Stimulated activated CD4-positive, alpha-beta T cell treated with anti-CD3 and anti-CD28 coated beads, Interleukin-1b, Interleukin-23, amount 100 ng/mL, for 48 hours (primary cell): ENCODE measurements around the gene PIGO.
A peak's percentile ranks its signal among the peaks of the same experiment; 100 is the strongest.

Experiments
- DNase-seq: peaks from one replicate; pipeline ENCODE4 v3.0.0-alpha.2; 2020

The PIGO gene

GRCh38 chr9:35096035-35096849, at the start of gene PIGO:
Gene PIGO (minus strand): TSS chr9:35096591. CDS start chr9:35095565, 1,026 bp downstream.
- DNase-seq, result peak; percentile 92

DNA sequence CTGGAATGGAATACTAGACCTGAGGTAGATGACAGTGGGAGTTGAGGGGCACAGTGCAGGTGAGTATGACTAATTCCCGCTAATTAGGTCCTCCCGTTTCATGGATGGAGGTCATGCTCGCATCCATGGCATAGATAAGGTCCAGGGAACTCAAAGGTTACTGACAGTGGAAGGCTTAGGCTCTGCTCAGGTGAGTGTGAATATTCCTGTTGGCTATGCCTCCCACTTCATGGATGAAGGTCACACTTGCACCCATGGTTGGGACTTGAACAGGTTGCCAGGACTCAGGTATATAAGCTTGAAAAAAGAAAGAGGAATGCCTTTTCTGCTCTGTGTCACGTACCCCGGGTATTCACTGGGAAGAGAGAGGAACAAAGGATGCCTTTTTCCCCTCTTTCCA, 45.6 kb upstream of the PIGO start:
- no peak for DNase-seq

DNA sequence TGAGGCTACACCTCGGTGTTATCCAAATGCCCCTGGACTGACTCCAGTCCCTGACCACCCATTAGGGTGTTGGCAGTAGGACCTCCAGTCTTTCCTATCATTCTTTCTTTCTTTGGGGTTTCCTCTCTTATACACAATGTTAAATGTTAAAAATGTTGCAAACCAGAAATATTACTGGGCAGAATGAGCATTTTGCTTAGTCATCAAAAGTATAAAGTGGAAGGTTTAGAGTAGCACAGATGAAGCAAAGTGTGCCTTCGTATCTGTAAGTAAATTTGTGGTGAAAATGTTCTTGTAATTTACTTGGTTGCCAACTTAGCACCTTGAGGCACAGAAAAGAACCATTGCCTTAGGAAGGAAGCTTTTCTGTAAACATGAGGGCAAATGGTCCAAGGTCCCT, 43.7 kb upstream of the PIGO start:
- no peak for DNase-seq

GRCh38 chr9:35136866-35137265, 40.5 kb upstream of the PIGO start:
- DNase-seq, result no peak

GRCh38 chr9:35135988-35136387, 39.6 kb upstream of the PIGO start:
- no peak for DNase-seq

- DNase-seq, result no peak
Observed at GRCh38 chr9:35134920-35135319, 38.5 kb upstream of the PIGO start.

DNA sequence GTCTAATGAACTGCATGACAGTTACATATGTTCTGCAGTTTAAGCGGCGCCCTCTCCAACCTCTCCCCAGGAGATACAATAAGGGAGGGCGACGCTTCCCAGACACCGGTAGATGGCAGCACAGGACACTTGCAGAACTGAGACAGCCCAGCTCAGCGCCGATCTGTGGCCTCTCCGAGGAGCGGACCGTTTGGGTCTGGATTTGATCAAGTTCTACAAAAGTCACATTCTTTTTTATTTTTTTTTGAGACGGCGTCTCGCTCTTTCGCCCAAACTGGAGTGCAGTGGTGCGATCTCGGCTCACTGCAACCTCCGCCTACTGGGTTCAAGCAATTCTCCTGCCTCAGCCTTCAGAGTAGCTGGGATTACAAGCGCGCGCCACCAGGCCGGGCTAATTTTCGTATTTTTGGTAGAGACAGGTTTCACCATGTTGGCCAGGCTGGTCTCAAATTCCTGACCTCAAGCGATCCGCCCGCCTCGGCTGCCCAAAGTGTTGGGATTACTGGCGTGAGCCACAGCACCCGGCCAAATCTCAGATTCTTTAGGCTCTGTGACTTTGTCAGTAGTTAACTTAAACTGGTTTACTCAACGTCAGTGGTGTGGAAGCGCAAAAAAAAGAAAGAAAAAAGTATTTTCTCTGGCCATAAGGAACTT, 20.6 kb upstream of the PIGO start:
- DNase-seq, result peak; percentile 87

DNA sequence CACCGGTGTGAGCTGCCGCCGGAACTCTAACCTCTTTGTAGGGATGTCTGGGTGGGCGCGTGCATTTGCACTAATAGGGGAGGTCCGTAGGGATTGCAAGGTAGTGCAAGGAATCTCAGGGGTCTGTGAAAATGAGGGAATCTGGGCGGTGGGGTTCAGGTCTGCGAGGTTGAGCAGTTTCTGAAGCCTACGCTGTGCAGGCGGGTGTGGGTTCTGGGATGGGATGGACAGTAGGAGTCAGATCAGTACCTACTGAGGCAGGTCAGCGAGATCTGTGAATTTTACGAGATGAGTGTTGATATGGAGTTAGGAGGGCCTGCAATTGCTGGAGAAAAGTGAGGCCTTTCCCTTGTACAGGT, 20.1 kb upstream of the PIGO start:
- DNase-seq, result no peak

- DNase-seq, result peak; percentile 95
Observed at GRCh38 chr9:35115680-35116538, 19.5 kb upstream of the PIGO start, which contains the start of gene ATOSB. Gene ATOSB (minus strand): TSS chr9:35115862. CDS start chr9:35108274, 7,588 bp downstream.

- peak; percentile 49 for DNase-seq
Observed at GRCh38 chr9:35114840-35115628, 18.6 kb upstream of the PIGO start.

DNA sequence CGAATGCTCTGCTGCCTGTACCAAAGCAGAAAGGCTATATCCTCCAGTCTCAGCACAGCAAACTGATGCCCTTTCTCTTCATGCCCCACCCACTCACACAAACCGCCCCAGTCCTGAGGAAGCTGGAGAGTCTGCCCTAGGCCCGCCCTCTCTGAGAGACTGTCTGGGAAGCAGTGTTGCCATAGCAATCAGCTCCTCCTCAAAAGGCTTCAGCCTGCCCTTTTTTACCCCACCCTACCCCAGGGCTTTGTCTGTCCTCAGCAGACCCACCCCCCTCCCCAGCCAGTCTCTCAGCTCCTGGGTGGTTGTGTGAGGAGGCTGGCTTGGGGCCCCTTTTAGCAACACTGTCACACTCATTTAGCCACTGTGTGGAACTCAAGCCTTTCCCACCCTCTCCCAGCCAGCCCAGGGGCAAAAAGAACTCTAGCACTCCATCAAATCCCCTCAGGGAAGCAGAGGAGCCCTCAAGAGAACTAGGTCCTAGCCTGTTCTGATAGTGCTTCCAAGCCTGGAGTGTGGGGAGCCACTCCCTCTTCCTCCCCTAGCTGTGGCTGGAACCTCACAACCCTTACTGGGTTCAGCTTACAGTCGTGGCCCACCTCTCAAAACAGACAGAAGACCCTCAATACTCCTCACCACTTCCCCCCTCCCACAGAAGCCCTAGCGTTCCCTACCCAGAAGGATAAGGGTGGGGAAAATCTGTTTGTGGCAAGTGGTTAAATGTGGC, 17.9 kb upstream of the PIGO start:
- DNase-seq, result peak; percentile 74

DNA sequence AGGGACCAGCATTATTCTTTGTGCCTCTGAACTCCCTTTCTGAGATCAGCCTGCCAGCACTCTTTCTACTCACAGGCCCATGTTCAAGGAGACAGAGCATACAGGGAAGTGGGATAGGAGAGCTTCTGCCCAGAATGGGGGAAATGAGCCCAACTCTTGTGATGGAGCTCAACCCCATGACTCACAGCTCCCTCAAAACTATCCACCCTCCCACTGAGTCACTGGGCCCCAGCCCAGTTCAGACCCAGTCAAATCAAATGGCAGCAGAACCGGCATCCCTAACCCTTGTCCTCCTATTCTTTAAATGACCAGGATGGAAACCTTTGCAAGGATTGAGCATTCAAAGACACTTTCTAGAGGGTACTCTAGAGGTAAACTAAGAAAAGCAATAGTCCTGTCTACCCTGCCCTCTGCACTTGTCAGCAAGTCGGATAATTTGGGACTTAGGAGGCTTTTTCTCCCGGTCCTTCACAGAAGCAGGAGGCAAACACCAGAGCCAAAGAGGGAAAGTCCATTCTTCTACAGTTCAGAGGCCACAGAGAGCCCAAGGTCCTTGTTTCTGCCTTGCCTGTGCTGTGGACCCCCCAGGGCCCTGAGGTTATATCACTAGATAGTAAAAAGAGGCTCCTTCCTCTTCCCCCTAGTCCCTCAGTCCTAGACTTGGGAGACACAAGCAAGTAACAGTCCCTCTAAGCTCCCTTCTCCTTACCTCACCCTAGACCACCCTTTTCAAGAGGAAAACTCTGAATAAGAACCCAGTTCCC, 16.0 kb upstream of the PIGO start:
- no peak for DNase-seq

GRCh38 chr9:35111001-35111933, 14.9 kb upstream of the PIGO start:
- DNase-seq, result peak; percentile 97

DNA sequence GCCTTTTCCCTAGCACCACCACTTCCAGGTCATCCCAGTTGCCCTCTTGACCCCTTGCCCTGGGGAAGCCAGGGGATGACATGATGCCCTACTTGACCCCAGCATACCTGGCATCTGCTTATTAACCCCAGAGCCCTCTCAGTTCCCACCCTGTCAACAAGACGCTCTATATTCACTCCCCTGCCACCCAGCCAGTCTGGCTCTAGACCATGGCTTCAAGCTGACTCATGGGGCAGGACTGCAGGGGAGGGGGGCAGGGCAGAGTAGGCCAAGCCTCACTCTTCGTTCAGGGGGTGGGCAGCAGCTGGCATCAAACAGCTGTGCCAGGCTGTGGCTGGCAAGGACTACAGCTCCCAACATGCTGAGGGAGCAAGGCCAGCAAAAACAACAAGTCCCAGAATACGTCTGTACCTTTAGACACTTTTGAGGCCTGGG, 14.0 kb upstream of the PIGO start:
- DNase-seq, result no peak

- no peak for DNase-seq
Observed at GRCh38 chr9:35108946-35109575, 12.7 kb upstream of the PIGO start.

DNA sequence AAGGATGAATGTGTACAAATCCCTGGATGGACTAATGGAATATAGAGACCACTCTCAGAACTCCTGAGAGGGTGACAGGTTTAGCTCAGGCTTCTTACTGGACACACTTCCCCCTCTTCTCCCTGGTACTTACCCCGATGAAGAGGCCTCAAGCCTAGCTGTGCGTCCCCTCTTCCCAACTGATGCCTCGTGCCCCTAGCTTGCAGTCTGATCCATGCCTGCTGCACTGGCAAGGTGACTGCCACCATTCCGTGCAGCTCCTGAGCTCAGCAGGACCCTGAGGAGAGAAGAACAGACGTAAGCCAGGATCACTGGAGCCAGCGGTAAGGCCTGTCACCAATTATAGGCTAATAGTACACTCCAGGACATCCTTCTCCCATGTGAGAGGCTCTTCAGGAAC, 12.1 kb upstream of the PIGO start:
- no peak for DNase-seq

GRCh38 chr9:35107297-35108290, 11.2 kb upstream of the PIGO start:
- DNase-seq, result no peak

DNA sequence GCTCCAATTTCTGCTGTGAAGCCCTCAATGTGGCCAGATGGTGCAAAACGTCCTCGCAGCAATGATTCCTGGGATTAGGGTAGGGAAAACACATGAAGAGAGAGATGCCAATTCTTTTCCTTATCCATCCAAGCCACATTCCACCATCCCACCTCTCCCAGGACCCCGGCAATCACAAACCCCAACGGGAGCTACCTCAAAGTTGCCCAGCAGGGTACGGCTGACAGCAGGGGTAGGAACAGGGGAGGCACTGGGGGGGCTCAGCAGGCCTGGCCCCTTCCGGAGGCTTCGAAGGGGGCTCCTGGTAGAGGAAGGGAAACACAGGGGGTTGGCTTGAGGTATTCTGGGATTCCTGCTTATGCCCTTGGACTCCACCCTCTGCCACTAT, 9.9 kb upstream of the PIGO start:
- no peak for DNase-seq
